Upper lobe of left lung (tissue), 4 donors: ENCODE measurements around the gene ERCC6.

ENCODE experiments used
- EP300 ChIP-seq, 4 donors: sonication (generic); formaldehyde crosslinking; IDR thresholded peaks; one replicate each; pipeline ENCODE4 v1.5.1; 2017; ENCODE audit warnings: antibody characterized with exemption in 4 of 4, control low read depth in 2 of 4
- POLR2A ChIP-seq, 4 donors: fragments of 450-650 bp; IDR thresholded peaks; one replicate each; pipeline ENCODE4 v1.5.1; 2016 to 2017; ENCODE audit warnings: antibody characterized with exemption in 4 of 4, mild to moderate bottlenecking in 2 of 4
- POLR2AphosphoS5 ChIP-seq, 2 donors: sonication (generic); formaldehyde crosslinking; IDR thresholded peaks; one replicate each; pipeline ENCODE4 v1.5.1; 2017; ENCODE audit warnings: antibody characterized with exemption in 2 of 2
- TF ChIP-seq, protein P1 (sequence below), 6 experiments: fragments of 450-650 bp in 4 of 6; fragments of 200-600 bp in 2 of 6; sonication (generic) in 2 of 6; IDR thresholded peaks; one replicate each; pipeline ENCODE4 v1.5.1; 2016 to 2019; ENCODE audit warnings: antibody characterized with exemption in 6 of 6

- TF ChIP-seq, protein P1, sequence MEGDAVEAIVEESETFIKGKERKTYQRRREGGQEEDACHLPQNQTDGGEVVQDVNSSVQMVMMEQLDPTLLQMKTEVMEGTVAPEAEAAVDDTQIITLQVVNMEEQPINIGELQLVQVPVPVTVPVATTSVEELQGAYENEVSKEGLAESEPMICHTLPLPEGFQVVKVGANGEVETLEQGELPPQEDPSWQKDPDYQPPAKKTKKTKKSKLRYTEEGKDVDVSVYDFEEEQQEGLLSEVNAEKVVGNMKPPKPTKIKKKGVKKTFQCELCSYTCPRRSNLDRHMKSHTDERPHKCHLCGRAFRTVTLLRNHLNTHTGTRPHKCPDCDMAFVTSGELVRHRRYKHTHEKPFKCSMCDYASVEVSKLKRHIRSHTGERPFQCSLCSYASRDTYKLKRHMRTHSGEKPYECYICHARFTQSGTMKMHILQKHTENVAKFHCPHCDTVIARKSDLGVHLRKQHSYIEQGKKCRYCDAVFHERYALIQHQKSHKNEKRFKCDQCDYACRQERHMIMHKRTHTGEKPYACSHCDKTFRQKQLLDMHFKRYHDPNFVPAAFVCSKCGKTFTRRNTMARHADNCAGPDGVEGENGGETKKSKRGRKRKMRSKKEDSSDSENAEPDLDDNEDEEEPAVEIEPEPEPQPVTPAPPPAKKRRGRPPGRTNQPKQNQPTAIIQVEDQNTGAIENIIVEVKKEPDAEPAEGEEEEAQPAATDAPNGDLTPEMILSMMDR (IDR thresholded peaks at IDR 0.05), result no peak
- no peak for TF ChIP-seq POLR2A (IDR thresholded peaks at IDR 0.05)
- TF ChIP-seq POLR2AphosphoS5 (IDR thresholded peaks at IDR 0.05), result no peak
- TF ChIP-seq EP300 (IDR thresholded peaks at IDR 0.05), result no peak
Measured at GRCh38 chr10:49520122-49520775, 18.7 kb downstream of the ERCC6 start.
